ENCODE data around the gene ZNF576. TPM values are rescaled to one million over a fixed set of nuclear protein-coding genes. Genes with fewer than 3 reads are reported as not detected.

ZNF576 gene
- total and polyA plus RNA-seq, 2 donors (not counting 1 experiment from before 2014, with no cell fraction given), result 7.9 to 17.3 TPM

DNA sequence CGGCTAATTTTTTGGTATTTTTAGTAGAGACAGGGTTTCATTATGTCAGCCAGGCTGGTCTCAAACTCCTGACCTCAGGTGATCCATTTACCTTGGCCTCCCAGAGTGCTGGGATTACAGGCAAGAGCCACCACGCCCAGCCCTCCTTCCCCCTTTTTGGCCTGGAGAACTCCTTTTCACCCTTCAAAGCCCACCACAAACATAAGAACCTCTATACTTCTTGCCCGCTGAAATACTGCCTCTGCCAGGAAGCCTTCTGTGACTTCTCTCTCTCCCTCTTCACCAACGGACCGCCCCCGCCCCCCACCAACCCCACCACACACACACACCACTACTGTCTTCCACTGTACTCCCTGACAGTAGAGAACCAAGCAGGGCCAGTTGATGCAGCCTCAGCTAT is 20.6 kb downstream of the ZNF576 start:
- Histone ChIP-seq H3K79me2 (ENCODE audit: control insufficient read depth, insufficient read depth, low read length) (peaks cover 41% of the 10 kb centered on the region), H3K4me2 (replicated peaks; ENCODE audit: low read depth, low read length, poor library complexity, severe bottlenecking) (no peak overlapping the region), H3K9me3 (ENCODE audit: control extremely low read depth in 1 of 3, control insufficient read depth in 2 of 3, insufficient read depth in 1 of 3, low read length in 2 of 3) (peaks cover 0 to 4% (median 0%) of the 10 kb centered on the region in 3 donors), H3K9ac (ENCODE audit: low read length) (no peak overlapping the region), H3K4me3 (ENCODE audit: control extremely low read depth in 1 of 5, extremely low read depth in 1 of 5, insufficient read depth in 1 of 5, low read depth in 2 of 5, low read length in 4 of 5) (no peak overlapping the region), H4K20me1 (ENCODE audit: control insufficient read depth, insufficient read depth, low read length, poor library complexity, severe bottlenecking) (peaks cover 13% of the 10 kb centered on the region), H2AFZ (ENCODE audit: insufficient read depth, low read depth, low read length, poor library complexity, severe bottlenecking) (no peak overlapping the region), H3K36me3 (replicated peaks in 1 of 2; ENCODE audit: control extremely low read depth in 1 of 2, control insufficient read depth in 1 of 2, extremely low read depth in 1 of 2, insufficient read depth in 2 of 2, low read length in 1 of 2) (peaks cover 0 to 18% of the 10 kb centered on the region in 2 experiments), H3K27me3 (replicated peaks in 1 of 4; ENCODE audit: control extremely low read depth in 1 of 4, control insufficient read depth in 3 of 4, insufficient read depth in 4 of 4, low read length in 3 of 4) (no peaks in the 10 kb centered on the region), H3K27ac (ENCODE audit: low read length in 2 of 2) (no peak overlapping the region), H3K4me1 (ENCODE audit: control insufficient read depth in 2 of 2, insufficient read depth in 2 of 2, low read length in 2 of 2) (peaks cover 14 to 15% of the 10 kb centered on the region in 2 donors)
- intact Hi-C loops (cut with micrococcal nuclease), result no loop called here
- 94% methylated on average over 5 of the region's 6 CpGs for WGBS (ENCODE audit: insufficient coverage)
- DNase-seq (no peak), ATAC-seq (ENCODE audit: low read depth) (no peak)
- H3K4me1 Mint-ChIP-seq, result peaks cover 24% of the 10 kb centered on the region
- H3K27ac Mint-ChIP-seq, result no peak overlapping the region
- TF ChIP-seq CTCF (IDR thresholded peaks at IDR 0.05) (no peak), EZH2 (IDR thresholded peaks at IDR 0.05; ENCODE audit: borderline replicate concordance, insufficient read depth, low read depth, low read length, poor library complexity, severe bottlenecking) (no peak)
- CTCF ChIA-PET, result no interaction called here
- H3K9me3 Mint-ChIP-seq (ENCODE audit: insufficient read depth), result no peaks in the 10 kb centered on the region
- no peaks in the 10 kb centered on the region for H3K27me3 Mint-ChIP-seq
- POLR2A ChIA-PET, result no interaction called here
- no peak overlapping the region for H3K4me3 Mint-ChIP-seq

DNA sequence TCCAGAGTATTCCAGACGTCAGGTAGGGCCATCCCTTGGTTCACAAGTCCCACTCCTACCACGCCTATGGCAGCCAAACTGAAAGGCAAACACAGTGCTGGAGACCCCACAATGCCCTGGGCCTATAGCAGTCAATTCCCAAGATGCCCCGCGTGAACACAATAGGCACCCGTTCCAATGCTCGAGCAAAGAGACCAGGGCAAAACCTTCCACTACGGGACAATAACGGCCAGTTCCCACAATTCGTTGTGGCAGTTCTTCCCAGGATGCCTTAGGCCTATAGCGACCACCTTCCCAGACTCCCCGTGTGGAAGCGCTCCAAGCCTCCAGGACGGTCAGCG is 22.5 kb downstream of the ZNF576 start:
- ATAC-seq (ENCODE audit: low read depth), result peak; percentile 8
- intact Hi-C loops (cut with micrococcal nuclease), result loop anchor here (1.0 to 2.0 kb wide), 7 partner anchors 20 to 155 kb away; partner anchors contain the start of genes CADM4, IRGQ, PINLYP and SMG9
- Mint-ChIP-seq H3K4me1 (peaks cover 24% of the 10 kb centered on the region), H3K9me3 (ENCODE audit: insufficient read depth) (no peaks in the 10 kb centered on the region), H3K4me3 (peak overlapping the region; percentile 98), H3K27ac (peak overlapping the region; percentile 99), H3K27me3 (no peaks in the 10 kb centered on the region)
- no peak for DNase-seq
- H3K79me2 ChIP-seq (ENCODE audit: control insufficient read depth, insufficient read depth, low read length), result peaks cover 28% of the 10 kb centered on the region
- peak overlapping the region; percentile 84 to 88 for H3K27ac ChIP-seq (ENCODE audit: low read length in 2 of 2)
- peak overlapping the region; percentile 94 for H2AFZ ChIP-seq (ENCODE audit: insufficient read depth, low read depth, low read length, poor library complexity, severe bottlenecking)
- peaks cover 0 to 6% (median 0%) of the 10 kb centered on the region in 3 donors for H3K9me3 ChIP-seq (ENCODE audit: control extremely low read depth in 1 of 3, control insufficient read depth in 2 of 3, insufficient read depth in 1 of 3, low read length in 2 of 3)
- ChIA-PET POLR2A (interaction anchor here (1.2 to 1.3 kb wide), 2 partner anchors 23 to 86 kb away, joined by 3 read pairs; partner anchors contain the start of genes IRGQ, ZNF575 and ZNF576), CTCF (interaction anchor here (0.8 to 1.2 kb wide), 2 partner anchors 24 to 64 kb away, joined by 5 read pairs; no protein-coding TSS in a partner anchor)
- peak overlapping the region; percentile 86 for H3K9ac ChIP-seq (ENCODE audit: low read length)
- H3K36me3 ChIP-seq (replicated peaks in 1 of 2; ENCODE audit: control extremely low read depth in 1 of 2, control insufficient read depth in 1 of 2, extremely low read depth in 1 of 2, insufficient read depth in 2 of 2, low read length in 1 of 2), result peaks cover 0 to 4% of the 10 kb centered on the region in 2 experiments
- H3K27me3 ChIP-seq (replicated peaks in 1 of 4; ENCODE audit: control extremely low read depth in 1 of 4, control insufficient read depth in 3 of 4, insufficient read depth in 4 of 4, low read length in 3 of 4), result no peaks in the 10 kb centered on the region
- TF ChIP-seq EZH2 (IDR thresholded peaks at IDR 0.05; ENCODE audit: borderline replicate concordance, insufficient read depth, low read depth, low read length, poor library complexity, severe bottlenecking) (no peak), CTCF (IDR thresholded peaks at IDR 0.05) (no peak)
- peaks cover 14 to 15% of the 10 kb centered on the region in 2 donors for H3K4me1 ChIP-seq (ENCODE audit: control insufficient read depth in 2 of 2, insufficient read depth in 2 of 2, low read length in 2 of 2)
- peaks cover 13% of the 10 kb centered on the region for H4K20me1 ChIP-seq (ENCODE audit: control insufficient read depth, insufficient read depth, low read length, poor library complexity, severe bottlenecking)
- WGBS (ENCODE audit: insufficient coverage), result 0% methylated on average over 14 of the region's 14 CpGs
- H3K4me3 ChIP-seq (ENCODE audit: control extremely low read depth in 1 of 5, extremely low read depth in 1 of 5, insufficient read depth in 1 of 5, low read depth in 2 of 5, low read length in 4 of 5), result peak overlapping the region; percentile 51 to 86 (median 80)
- peak overlapping the region; percentile 79 for H3K4me2 ChIP-seq (replicated peaks; ENCODE audit: low read depth, low read length, poor library complexity, severe bottlenecking)
